ENCODE results near the gene SESN3. TPM values are rescaled to one million over a fixed set of nuclear protein-coding genes. Genes with fewer than 3 reads are reported as not detected.
A peak's percentile ranks its signal among the peaks of the same experiment; 100 is the strongest.

Gene SESN3
- total RNA-seq, 1 donor from 2014 or later = 8.1 TPM

GRCh38 chr11:95242091-95242844 is 11.3 kb upstream of the SESN3 start:
- no peaks in the 10 kb centered on the region for H3K4me1 ChIP-seq
- H3K36me3 ChIP-seq = no peaks in the 10 kb centered on the region
- TF ChIP-seq CTCF (IDR thresholded peaks at IDR 0.05; ENCODE audit: borderline replicate concordance) = no peak
- no peaks in the 10 kb centered on the region for H3K9me3 ChIP-seq (replicated peaks)
- peak overlapping the region; percentile 0 for H3K4me3 ChIP-seq
- H3K27ac ChIP-seq (replicated peaks) = peak overlapping the region; percentile 28
- intact Hi-C loops (cut with micrococcal nuclease) = no loop called here
- no peak for DNase-seq
- no peaks in the 10 kb centered on the region for H3K27me3 ChIP-seq (ENCODE audit: low read depth)

GRCh38 chr11:95241681-95242081 is 10.7 kb upstream of the SESN3 start:
- H3K27me3 ChIP-seq (ENCODE audit: low read depth) = no peaks in the 10 kb centered on the region
- H3K4me1 ChIP-seq = no peaks in the 10 kb centered on the region
- TF ChIP-seq CTCF (IDR thresholded peaks at IDR 0.05; ENCODE audit: borderline replicate concordance) = no peak
- no peak for DNase-seq
- intact Hi-C loops (cut with micrococcal nuclease) = no loop called here
- H3K27ac ChIP-seq (replicated peaks) = peak overlapping the region; percentile 28
- H3K9me3 ChIP-seq (replicated peaks) = no peaks in the 10 kb centered on the region
- H3K36me3 ChIP-seq = no peaks in the 10 kb centered on the region
- peak overlapping the region; percentile 0 for H3K4me3 ChIP-seq

GRCh38 chr11:95239871-95240649 is 9.1 kb upstream of the SESN3 start:
- no peak for DNase-seq
- intact Hi-C loops (cut with micrococcal nuclease) = no loop called here
- Histone ChIP-seq H3K4me1 (no peaks in the 10 kb centered on the region), H3K9me3 (replicated peaks) (no peaks in the 10 kb centered on the region), H3K27ac (replicated peaks) (no peak overlapping the region), H3K27me3 (ENCODE audit: low read depth) (no peaks in the 10 kb centered on the region), H3K4me3 (no peak overlapping the region), H3K36me3 (no peaks in the 10 kb centered on the region)
- TF ChIP-seq CTCF (IDR thresholded peaks at IDR 0.05; ENCODE audit: borderline replicate concordance) = no peak

GRCh38 chr11:95232666-95233065 is 1.7 kb upstream of the SESN3 start:
- no peaks in the 10 kb centered on the region for H3K27me3 ChIP-seq (ENCODE audit: low read depth)
- H3K36me3 ChIP-seq = no peaks in the 10 kb centered on the region
- no peak for TF ChIP-seq CTCF (IDR thresholded peaks at IDR 0.05; ENCODE audit: borderline replicate concordance)
- peaks cover 45% of the 10 kb centered on the region for H3K4me1 ChIP-seq
- no peak for DNase-seq
- H3K27ac ChIP-seq (replicated peaks) = peak overlapping the region; percentile 86
- H3K9me3 ChIP-seq (replicated peaks) = no peaks in the 10 kb centered on the region
- intact Hi-C loops (cut with micrococcal nuclease) = no loop called here
- peak overlapping the region; percentile 80 for H3K4me3 ChIP-seq

- intact Hi-C loops (cut with micrococcal nuclease) = no loop called here
- no peaks in the 10 kb centered on the region for H3K27me3 ChIP-seq (ENCODE audit: low read depth)
- TF ChIP-seq CTCF (IDR thresholded peaks at IDR 0.05; ENCODE audit: borderline replicate concordance) = no peak
- no peaks in the 10 kb centered on the region for H3K36me3 ChIP-seq
- H3K27ac ChIP-seq (replicated peaks) = peak overlapping the region; percentile 86
- peaks cover 45% of the 10 kb centered on the region for H3K4me1 ChIP-seq
- no peaks in the 10 kb centered on the region for H3K9me3 ChIP-seq (replicated peaks)
- H3K4me3 ChIP-seq = peak overlapping the region; percentile 80
- peak; percentile 66 for DNase-seq
Measured at GRCh38 chr11:95231881-95232605, 1.0 kb upstream of the SESN3 start.
